IMR-90 (cell line): ENCODE measurements around the gene NDOR1. TPM values are rescaled to one million over a fixed set of nuclear protein-coding genes. Genes with fewer than 3 reads are reported as not detected.

Experiments used
- ATAC-seq: fragments of 200-7000 bp; cut with Tn5 transposase; 2 replicates; pipeline ENCODE4 v1.9.1; 2020; ENCODE audit warnings: low read depth, mild to moderate bottlenecking, moderate library complexity
- BruUV-seq: library from RNA; stranded (reverse); fragments of 400-500 nt; replicated peaks from 2 replicates; lab custom pipeline; 2021; lab: Mats Ljungman, UMichigan
- CTCF ChIA-PET: fragments of 300-600 bp; formaldehyde crosslinking; extraction: SDS; loops from one replicate; lab custom pipeline; 2021; ENCODE audit warnings: antibody characterized with exemption; lab: Yijun Ruan, JAX
- POLR2A ChIA-PET: fragments of 300-600 bp; sonication (Branson Sonifier 250); formaldehyde crosslinking; loops from one replicate; lab custom pipeline; 2022; ENCODE audit warnings: antibody characterized with exemption; ENCODE audit not compliant: unreplicated experiment; lab: Charles Lee
- DNase-seq: peaks from one replicate; pipeline ENCODE4 v3.0.0; 2013
- H2AFZ ChIP-seq: replicated peaks from 2 replicates; pipeline ENCODE3; 2013; ENCODE audit warnings: low read length, mild to moderate bottlenecking; ENCODE audit not compliant: poor library complexity
- H2AK5ac ChIP-seq: 2 replicates; pipeline ENCODE4 v1.6.1; 2013; ENCODE audit warnings: low read depth, low read length, inconsistent platforms
- H2AK9ac ChIP-seq: replicated peaks from 2 replicates; pipeline ENCODE3; 2013; ENCODE audit warnings: mild to moderate bottlenecking, low read depth, low read length, moderate library complexity; ENCODE audit not compliant: poor library complexity
- H2BK120ac ChIP-seq: 2 replicates; pipeline ENCODE4 v1.6.1; 2013; ENCODE audit warnings: low read depth, low read length, inconsistent platforms
- H2BK15ac ChIP-seq: 3 replicates; pipeline ENCODE4 v1.6.1; 2013; ENCODE audit warnings: low read depth, low read length, inconsistent platforms
- H2BK20ac ChIP-seq: 2 replicates; pipeline ENCODE4 v1.6.1; 2013; ENCODE audit warnings: low read depth, mild to moderate bottlenecking, inconsistent platforms, low read length, moderate library complexity
- H2BK5ac ChIP-seq: 2 replicates; pipeline ENCODE4 v1.6.1; 2013; ENCODE audit warnings: mild to moderate bottlenecking, low read depth, low read length, inconsistent platforms; ENCODE audit not compliant: poor library complexity, severe bottlenecking
- H3K14ac ChIP-seq: replicated peaks from 2 replicates; pipeline ENCODE4 v1.6.1; 2013; ENCODE audit warnings: low read depth, low read length, inconsistent platforms
- H3K18ac ChIP-seq: 2 replicates; pipeline ENCODE4 v1.6.1; 2013; ENCODE audit warnings: low read depth, low read length, control low read depth
- H3K23ac ChIP-seq: 2 replicates; pipeline ENCODE4 v1.6.1; 2013; ENCODE audit warnings: low read depth, low read length, inconsistent platforms
- H3K27ac ChIP-seq: 2 replicates; pipeline ENCODE4 v1.5.1; 2013; ENCODE audit warnings: mild to moderate bottlenecking, control low read depth, low read length; ENCODE audit not compliant: insufficient read depth
- H3K27me3 ChIP-seq: 2 replicates; pipeline ENCODE4 v1.6.1; 2013; ENCODE audit warnings: low read length; ENCODE audit not compliant: control insufficient read depth, insufficient read depth
- H3K36me3 ChIP-seq: 2 replicates; pipeline ENCODE4 v1.6.1; 2013; ENCODE audit warnings: low read length, mixed read lengths; ENCODE audit not compliant: control insufficient read depth, insufficient read depth
- H3K4ac ChIP-seq: 2 replicates; pipeline ENCODE4 v1.6.1; 2013; ENCODE audit warnings: low read depth, low read length, inconsistent platforms
- H3K4me1 ChIP-seq: 2 replicates; pipeline ENCODE4 v1.6.1; 2013; ENCODE audit warnings: low read length, mixed read lengths; ENCODE audit not compliant: control insufficient read depth, insufficient read depth
- H3K4me2 ChIP-seq: 2 replicates; pipeline ENCODE4 v1.6.1; 2013; ENCODE audit warnings: low read depth, mild to moderate bottlenecking, control low read depth, low read length, moderate library complexity
- H3K4me3 ChIP-seq: 2 replicates; pipeline ENCODE4 v1.5.1; 2013; ENCODE audit warnings: low read depth, mild to moderate bottlenecking, control low read depth, low read length, moderate library complexity; ENCODE audit not compliant: insufficient read depth
- H3K56ac ChIP-seq: 2 replicates; pipeline ENCODE4 v1.6.1; 2013; ENCODE audit warnings: low read length, inconsistent platforms; ENCODE audit not compliant: insufficient read depth; ENCODE audit errors: extremely low read depth
- H3K79me1 ChIP-seq, 2 experiments: 2 replicates each; pipeline ENCODE4 v1.6.1; 2013; ENCODE audit warnings: low read length in 2 of 2, inconsistent platforms in 1 of 2, low read depth in 1 of 2
- H3K9ac ChIP-seq: 2 replicates; pipeline ENCODE4 v1.6.1; 2013; ENCODE audit warnings: low read depth, low read length, control low read depth
- H3K9me1 ChIP-seq: 2 replicates; pipeline ENCODE4 v1.6.1; 2013; ENCODE audit warnings: low read length, inconsistent platforms; ENCODE audit not compliant: insufficient read depth
- H3K9me3 ChIP-seq: 2 replicates; pipeline ENCODE4 v1.6.1; 2013; ENCODE audit warnings: low read length; ENCODE audit not compliant: control insufficient read depth, insufficient read depth
- H4K20me1 ChIP-seq: 2 replicates; pipeline ENCODE4 v1.6.1; 2013; ENCODE audit warnings: low read length, inconsistent platforms; ENCODE audit not compliant: insufficient read depth
- H4K5ac ChIP-seq: 2 replicates; pipeline ENCODE4 v1.6.1; 2013; ENCODE audit warnings: mild to moderate bottlenecking, low read depth, low read length, control low read depth
- H4K8ac ChIP-seq, 2 experiments: 2 replicates each; pipeline ENCODE4 v1.6.1; 2013; ENCODE audit warnings: low read depth in 2 of 2, low read length in 2 of 2, control low read depth in 1 of 2, inconsistent platforms in 1 of 2
- H4K91ac ChIP-seq: 2 replicates; pipeline ENCODE4 v1.6.1; 2013; ENCODE audit warnings: low read depth, low read length, inconsistent platforms; ENCODE audit not compliant: insufficient read depth
- BHLHE40 ChIP-seq: fragments of 150-350 bp; IDR thresholded peaks from 2 replicates; pipeline ENCODE4 v1.6.1; 2016; ENCODE audit warnings: mild to moderate bottlenecking, low read depth, low read length
- CHD1 ChIP-seq: IDR thresholded peaks from 2 replicates; pipeline ENCODE4 v1.6.1; 2012; ENCODE audit warnings: low read depth, low read length, improper control_type of control experiment
- ELK1 ChIP-seq: fragments of 150-350 bp; IDR thresholded peaks from 2 replicates; pipeline ENCODE4 v1.6.1; 2016; ENCODE audit warnings: low read depth, mild to moderate bottlenecking, low read length, moderate library complexity, borderline replicate concordance
- FOS ChIP-seq: fragments of 150-350 bp; IDR thresholded peaks from 2 replicates; pipeline ENCODE4 v1.6.1; 2016; ENCODE audit warnings: low read depth, low read length
- MAFK ChIP-seq: IDR thresholded peaks from 2 replicates; pipeline ENCODE4 v1.6.1; 2012; ENCODE audit warnings: low read depth, low read length, improper control_type of control experiment
- MAZ ChIP-seq: IDR thresholded peaks from 2 replicates; pipeline ENCODE4 v1.6.1; 2012; ENCODE audit warnings: low read depth, mild to moderate bottlenecking, low read length, improper control_type of control experiment, moderate library complexity, borderline replicate concordance
- NFE2L2 ChIP-seq: fragments of 150-350 bp; IDR thresholded peaks from 2 replicates; pipeline ENCODE4 v1.6.1; 2016; ENCODE audit warnings: low read depth, mild to moderate bottlenecking, low read length
- POLR2A ChIP-seq: IDR thresholded peaks from 2 replicates; pipeline ENCODE4 v1.6.1; 2012; ENCODE audit warnings: mild to moderate bottlenecking, low read depth, low read length
- RAD21 ChIP-seq: IDR thresholded peaks from 2 replicates; pipeline ENCODE4 v1.6.1; 2012; ENCODE audit warnings: low read length, improper control_type of control experiment
- RCOR1 ChIP-seq: IDR thresholded peaks from 2 replicates; pipeline ENCODE4 v1.6.1; 2012; ENCODE audit warnings: mild to moderate bottlenecking, low read length, improper control_type of control experiment; ENCODE audit not compliant: insufficient replicate concordance
- RFX5 ChIP-seq: IDR thresholded peaks from 2 replicates; pipeline ENCODE4 v1.8.0; 2012; ENCODE audit warnings: low read depth, mild to moderate bottlenecking, low read length, moderate library complexity
- SMC3 ChIP-seq: fragments of 150-350 bp; IDR thresholded peaks from 2 replicates; pipeline ENCODE4 v1.6.1; 2016; ENCODE audit warnings: low read depth, mild to moderate bottlenecking, antibody characterized with exemption, low read length, moderate library complexity
- WGBS, 2 experiments: methylation state at CpG; one replicate each; pipeline versions ENCODE4 v1.1.5 to v1.1.7; 2013; ENCODE audit warnings: missing lambda C conversion rate in 2 of 2; ENCODE audit not compliant: insufficient read length in 1 of 2; ENCODE audit errors: extremely low coverage in 2 of 2; 5-methylcytosine and 5-hydroxymethylcytosine counted together
- dilution Hi-C: fragments of 300-500 bp; cut with HindIII; formaldehyde crosslinking; loops from one replicate; pipeline ENCODE4 v1.14.3; 2018; ENCODE audit warnings: low sequenced_read_pairs; ENCODE audit not compliant: unreplicated experiment
- in situ Hi-C: fragments of 300-500 bp; cut with MboI; formaldehyde crosslinking; loops from 3 replicates; pipeline ENCODE4 v1.14.3; 2019; ENCODE audit warnings: low sequenced_read_pairs, inconsistent platforms, mixed read lengths
- intact Hi-C: fragments of 100-400 bp; cut with micrococcal nuclease; formaldehyde crosslinking; loops from 2 replicates; pipeline ENCODE4 v1.10.0; 2022
- polyA plus RNA-seq, 3 experiments: library from polyadenylated mRNA; depleted of rRNA; stranded (reverse); fragments of >200 nt; gene quantifications; 2 replicates each; pipeline ENCODE4 v1.2.3, GENCODE V29; 2012; ENCODE audit warnings: low replicate concordance in 1 of 3
- total RNA-seq: library from RNA; depleted of rRNA; stranded (reverse); fragments of >200 nt; gene quantifications from 2 replicates; pipeline ENCODE4 v1.2.3, GENCODE V29; 2012
- TF ChIP-seq, protein P1 (sequence below): fragments of 150-350 bp; IDR thresholded peaks from 2 replicates; pipeline ENCODE4 v1.6.1; 2017; ENCODE audit warnings: mild to moderate bottlenecking, antibody characterized with exemption, low read length, low read depth

The NDOR1 gene
- total and polyA plus RNA-seq, 2 of the 4 experiments (the other 2 are of a cell fraction), result 0.90 to 10.6 TPM

- Histone ChIP-seq H4K8ac (no peak within 1 kb of the TSS), H2AFZ (peak within 1 kb of the TSS; percentile 75), H3K4me1 (peaks cover 4% of the 10 kb centered on the region; the same call in 1 of the 2 replicates), H2AK5ac (no peak within 1 kb of the TSS), H2BK20ac (no peak within 1 kb of the TSS), H3K18ac (no peak within 1 kb of the TSS), H3K27ac (no peak within 1 kb of the TSS), H3K9me1 (no peaks in the 10 kb centered on the region), H3K9me3 (no peaks in the 10 kb centered on the region), H2BK120ac (no peak within 1 kb of the TSS), H3K27me3 (peaks cover 69% of the 10 kb centered on the region), H3K79me1 (no peaks in the 10 kb centered on the region), H4K5ac (no peak within 1 kb of the TSS), H2BK15ac (no peak within 1 kb of the TSS), H3K4ac (no peak within 1 kb of the TSS), H3K36me3 (no peaks in the 10 kb centered on the region), H4K91ac (no peak within 1 kb of the TSS), H3K9ac (no peak within 1 kb of the TSS), H3K23ac (no peak within 1 kb of the TSS), H3K14ac (no peak within 1 kb of the TSS), H4K20me1 (no peaks in the 10 kb centered on the region), H3K4me2 (peak within 1 kb of the TSS; percentile 40), H3K56ac (no peak within 1 kb of the TSS), H3K4me3 (0 out of 2 replicates have a peak within 1 kb of the TSS, but pooled peaks have one; percentile 7), H2AK9ac (peak within 1 kb of the TSS; percentile 13), H2BK5ac (no peak within 1 kb of the TSS)
- BruUV-seq, result no TSS peak
- TF ChIP-seq, protein P1, sequence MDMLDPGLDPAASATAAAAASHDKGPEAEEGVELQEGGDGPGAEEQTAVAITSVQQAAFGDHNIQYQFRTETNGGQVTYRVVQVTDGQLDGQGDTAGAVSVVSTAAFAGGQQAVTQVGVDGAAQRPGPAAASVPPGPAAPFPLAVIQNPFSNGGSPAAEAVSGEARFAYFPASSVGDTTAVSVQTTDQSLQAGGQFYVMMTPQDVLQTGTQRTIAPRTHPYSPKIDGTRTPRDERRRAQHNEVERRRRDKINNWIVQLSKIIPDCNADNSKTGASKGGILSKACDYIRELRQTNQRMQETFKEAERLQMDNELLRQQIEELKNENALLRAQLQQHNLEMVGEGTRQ, result no peak
- TF ChIP-seq POLR2A, result no peak
- TF ChIP-seq FOS, result no peak
- TF ChIP-seq RFX5, result no peak
- no peak for TF ChIP-seq CHD1
- TF ChIP-seq MAZ, result no peak
- no peak for TF ChIP-seq MAFK
- no peak for TF ChIP-seq BHLHE40
- TF ChIP-seq SMC3, result no peak
- no peak for TF ChIP-seq NFE2L2
- no peak for TF ChIP-seq RAD21
- TF ChIP-seq RCOR1, result no peak
- TF ChIP-seq ELK1, result no peak
- dilution Hi-C loops, result no loop called here
- CTCF ChIA-PET, result no interaction called here
- POLR2A ChIA-PET, result no interaction called here
- in situ Hi-C loops, result no loop called here
- DNase-seq, result no peak
- no peak for ATAC-seq
- intact Hi-C loops, result no loop called here
- WGBS, 2 experiments, result 6% methylated on average over 29 of the region's 41 CpGs; no CpG with 5 or more reads in 1 of the 2 experiments
Observed at GRCh38 chr9:137169896-137170358, 35.6 kb upstream of the NDOR1 start, which contains the start of gene LRRC26. LRRC26 (minus strand) TSS chr9:137170051; CDS start chr9:137169943, 108 bp downstream.
